OCI-LY1 (cell line): ENCODE results near the gene PTGDS.

ENCODE experiments used
- EZH2 ChIP-seq: fragments of 200-600 bp; sonication (generic), shearing (Covaris generic); IDR thresholded peaks from 2 replicates; pipeline ENCODE4 v1.8.0; 2017; ENCODE audit warnings: borderline replicate concordance, mixed run types, mild to moderate bottlenecking, antibody characterized with exemption, low read length, moderate library complexity, mixed read lengths
- TF ChIP-seq, protein P1 (sequence below): fragments of 200-600 bp; sonication (generic), shearing (Covaris generic); IDR thresholded peaks from 2 replicates; pipeline ENCODE4 v1.5.1; 2017; ENCODE audit warnings: mild to moderate bottlenecking, antibody characterized with exemption, low read length, moderate library complexity, mixed read lengths

DNA sequence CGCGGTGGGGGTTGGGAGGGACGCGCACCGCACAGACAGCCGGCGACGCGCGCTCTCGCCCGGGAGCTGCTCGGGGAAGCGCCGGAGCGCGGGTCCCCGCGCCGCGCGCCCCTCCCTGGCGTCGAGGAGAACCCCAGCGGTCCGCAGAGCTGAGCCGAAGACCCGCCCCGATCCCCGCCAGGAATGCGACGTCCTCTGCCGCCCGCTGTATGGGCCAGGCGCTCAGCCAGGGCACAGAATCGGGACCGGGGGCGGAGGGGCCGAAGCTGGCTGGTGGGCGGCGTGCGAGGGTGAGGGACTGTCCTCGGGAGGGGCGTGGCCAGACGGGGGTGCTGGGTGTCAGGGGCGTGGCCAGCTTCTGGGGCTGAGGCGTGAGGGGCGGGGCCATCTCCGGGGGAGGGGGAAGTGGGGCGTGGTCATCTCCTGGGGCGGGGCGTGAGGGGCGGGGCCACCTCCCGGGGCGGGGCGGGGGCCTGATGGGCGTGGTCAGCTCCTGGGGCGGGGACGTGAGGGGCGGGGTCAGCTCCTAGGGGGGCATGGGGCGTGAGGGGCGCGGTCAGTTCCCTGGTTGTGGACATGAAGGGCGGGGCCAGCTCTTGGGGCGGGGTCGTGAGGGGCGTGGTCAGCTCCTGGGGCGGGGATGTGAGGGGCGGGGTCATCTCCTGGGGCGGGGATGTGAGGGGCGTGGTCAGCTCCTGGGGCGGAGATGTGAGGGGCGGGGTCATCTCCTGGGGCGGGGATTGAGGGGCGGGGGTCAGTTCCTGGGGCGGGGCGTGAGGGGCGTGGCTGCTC lies 965 bp downstream of the PTGDS start:
- TF ChIP-seq, protein P1, sequence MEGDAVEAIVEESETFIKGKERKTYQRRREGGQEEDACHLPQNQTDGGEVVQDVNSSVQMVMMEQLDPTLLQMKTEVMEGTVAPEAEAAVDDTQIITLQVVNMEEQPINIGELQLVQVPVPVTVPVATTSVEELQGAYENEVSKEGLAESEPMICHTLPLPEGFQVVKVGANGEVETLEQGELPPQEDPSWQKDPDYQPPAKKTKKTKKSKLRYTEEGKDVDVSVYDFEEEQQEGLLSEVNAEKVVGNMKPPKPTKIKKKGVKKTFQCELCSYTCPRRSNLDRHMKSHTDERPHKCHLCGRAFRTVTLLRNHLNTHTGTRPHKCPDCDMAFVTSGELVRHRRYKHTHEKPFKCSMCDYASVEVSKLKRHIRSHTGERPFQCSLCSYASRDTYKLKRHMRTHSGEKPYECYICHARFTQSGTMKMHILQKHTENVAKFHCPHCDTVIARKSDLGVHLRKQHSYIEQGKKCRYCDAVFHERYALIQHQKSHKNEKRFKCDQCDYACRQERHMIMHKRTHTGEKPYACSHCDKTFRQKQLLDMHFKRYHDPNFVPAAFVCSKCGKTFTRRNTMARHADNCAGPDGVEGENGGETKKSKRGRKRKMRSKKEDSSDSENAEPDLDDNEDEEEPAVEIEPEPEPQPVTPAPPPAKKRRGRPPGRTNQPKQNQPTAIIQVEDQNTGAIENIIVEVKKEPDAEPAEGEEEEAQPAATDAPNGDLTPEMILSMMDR = no peak
- TF ChIP-seq EZH2 = no peak
